A673 (cell line): ENCODE measurements around the gene ANO3.

Experiments used
- CTCF ChIP-seq: fragments of 300-800, 200-600 bp; sonication (generic); conservative IDR thresholded peaks from 2 replicates; pipeline ENCODE4 v1.5.1; 2017; ENCODE audit warnings: low read depth, mild to moderate bottlenecking, antibody characterized with exemption, low read length, moderate library complexity, mixed read lengths
- EZH2 ChIP-seq: fragments of 200-600 bp; sonication (generic); IDR thresholded peaks from 2 replicates; pipeline ENCODE4 v1.6.1; 2017; ENCODE audit warnings: borderline replicate concordance, low read depth, mild to moderate bottlenecking, mixed read lengths, antibody characterized with exemption, low read length; ENCODE audit not compliant: poor library complexity, severe bottlenecking

GRCh38 chr11:26333906-26334305, 2.0 kb downstream of the ANO3 start:
- TF ChIP-seq CTCF (no peak), EZH2 (no peak)
